CD4-positive, alpha-beta T cell treated with Interleukin-2 at 100 ng/mL for 4 hours (primary cell): Measurements from ENCODE around the gene INPP5D.
"Not testable (repeated sequence)": the region's sequence is repeated elsewhere in the genome, so short reads cannot be mapped to it uniquely, and the experiment has no call there.

ENCODE experiments used
- DNase-seq: peaks from one replicate; pipeline ENCODE4 v3.0.0-alpha.2; 2020; ENCODE audit warnings: low spot score

INPP5D gene

GRCh38 chr2:233053928-233054784 lies 6.0 kb upstream of the INPP5D start:
- peak; percentile 64 for DNase-seq

DNA sequence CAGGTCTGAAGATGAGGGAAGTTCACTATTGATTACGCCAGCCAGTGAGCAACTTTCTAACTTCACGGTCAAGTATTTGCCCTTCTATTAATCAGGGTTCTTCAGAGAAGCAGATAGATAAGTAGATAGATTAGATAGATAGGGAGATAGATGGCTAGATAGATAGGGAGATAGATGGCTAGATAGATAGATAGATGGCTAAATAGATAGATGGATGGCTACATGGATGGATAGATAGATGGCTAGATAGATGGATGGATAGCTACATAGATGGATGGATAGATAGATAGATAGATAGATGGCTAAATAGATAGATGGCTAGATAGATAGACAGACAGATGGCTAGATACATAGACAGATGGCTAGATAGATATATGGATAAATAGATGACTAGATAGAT lies 4.8 kb upstream of the INPP5D start:
- DNase-seq: no peak

GRCh38 chr2:233056961-233057605 lies 3.1 kb upstream of the INPP5D start:
- no peak for DNase-seq

DNA sequence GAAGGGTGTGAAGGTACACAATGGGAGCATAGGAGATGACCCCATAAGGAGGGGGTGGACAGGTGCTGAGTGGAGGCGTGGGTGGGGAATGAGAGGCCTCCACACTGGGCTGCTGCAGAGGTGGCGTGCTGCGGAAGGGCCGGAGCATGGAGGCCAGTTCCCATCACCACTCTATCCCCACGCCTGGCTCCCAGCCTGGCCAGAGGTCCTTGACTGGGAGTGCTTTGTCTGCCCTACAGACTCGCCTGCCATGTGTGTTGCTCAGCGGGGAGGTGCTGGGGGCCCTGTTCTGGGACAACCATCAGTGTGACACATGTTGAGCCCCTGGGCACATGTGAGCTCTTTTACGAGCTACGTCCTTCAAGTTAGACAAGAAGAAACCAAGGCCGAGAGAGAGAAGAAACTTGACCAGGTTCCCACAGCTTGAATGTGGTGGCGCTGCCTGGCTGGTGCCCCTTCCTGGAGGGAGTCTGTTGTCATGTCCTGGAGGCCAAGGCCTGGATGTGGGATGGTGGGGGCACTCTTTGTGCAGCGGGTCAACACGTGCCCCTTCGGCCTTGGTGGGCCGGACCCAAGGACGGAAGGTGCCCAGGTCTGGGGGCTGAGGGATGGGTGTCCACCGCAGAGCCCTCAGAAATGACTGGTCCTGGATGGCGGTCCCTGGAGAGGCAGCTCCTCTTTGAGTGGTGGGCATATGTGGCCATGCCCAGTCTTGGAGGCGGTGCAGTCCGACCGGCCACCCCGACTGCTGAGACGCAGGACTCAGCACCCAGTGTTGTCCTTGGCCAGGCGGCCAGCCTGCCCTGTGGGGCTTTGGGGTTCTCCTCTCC lies 1.2 kb upstream of the INPP5D start:
- DNase-seq: no peak

DNA sequence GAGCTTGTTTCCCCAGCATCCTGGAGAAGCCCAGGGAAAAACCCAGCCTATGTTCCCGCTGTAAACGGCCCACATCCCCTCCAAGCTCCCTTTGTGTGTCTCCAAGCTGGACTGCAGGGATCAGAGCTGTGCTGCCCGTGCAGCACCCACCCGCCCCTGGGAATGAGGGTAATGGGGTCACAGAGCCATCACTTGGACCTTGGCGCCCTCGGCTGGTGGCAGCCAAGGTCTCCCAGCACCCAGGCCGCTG lies 670 bp upstream of the INPP5D start:
- DNase-seq: no peak

DNA sequence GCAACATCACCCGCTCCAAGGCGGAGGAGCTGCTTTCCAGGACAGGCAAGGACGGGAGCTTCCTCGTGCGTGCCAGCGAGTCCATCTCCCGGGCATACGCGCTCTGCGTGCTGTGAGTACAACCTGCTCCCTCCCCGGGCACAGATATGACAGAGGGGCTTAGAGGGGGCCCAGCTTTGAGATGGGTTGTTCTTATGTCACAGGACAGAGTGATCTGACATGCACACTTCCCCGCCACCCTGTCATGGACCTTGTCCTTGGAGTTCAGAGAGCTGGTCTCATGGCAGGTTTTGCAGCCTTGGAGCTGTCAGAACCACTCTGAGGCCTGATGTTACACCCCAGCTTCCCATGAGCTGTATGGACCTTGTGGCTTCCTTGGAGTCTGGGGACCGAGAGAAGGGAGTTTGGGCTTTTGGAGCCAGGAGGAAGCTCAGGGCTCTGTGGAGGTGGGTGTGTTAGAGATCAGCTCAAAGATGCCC lies 398 bp downstream of the INPP5D start:
- DNase-seq: no peak

- no peak for DNase-seq
Observed at GRCh38 chr2:233060980-233061590, 943 bp downstream of the INPP5D start.

- DNase-seq: peak; percentile 73
Observed at GRCh38 chr2:233061591-233062450, 1.7 kb downstream of the INPP5D start.

DNA sequence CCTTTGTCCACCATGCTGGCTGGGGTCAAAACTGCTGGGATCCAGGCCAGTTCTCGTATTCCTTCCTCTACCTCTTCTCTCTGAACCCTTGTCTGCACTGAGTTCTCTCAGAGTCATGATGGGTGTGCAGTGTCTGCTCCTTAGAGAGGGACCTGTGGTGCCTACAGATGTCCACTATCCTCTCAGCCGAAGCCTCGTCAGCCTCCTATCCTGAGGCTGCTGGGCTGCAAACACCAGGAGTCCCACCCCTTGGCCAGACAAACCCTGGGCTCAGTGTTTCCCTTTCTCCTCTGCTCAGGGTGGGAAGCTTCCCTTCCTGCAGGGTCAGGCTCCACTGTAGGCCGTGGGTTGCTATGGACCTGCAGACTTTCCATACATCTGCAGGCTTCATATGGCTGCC lies 2.3 kb downstream of the INPP5D start:
- DNase-seq: no peak

DNA sequence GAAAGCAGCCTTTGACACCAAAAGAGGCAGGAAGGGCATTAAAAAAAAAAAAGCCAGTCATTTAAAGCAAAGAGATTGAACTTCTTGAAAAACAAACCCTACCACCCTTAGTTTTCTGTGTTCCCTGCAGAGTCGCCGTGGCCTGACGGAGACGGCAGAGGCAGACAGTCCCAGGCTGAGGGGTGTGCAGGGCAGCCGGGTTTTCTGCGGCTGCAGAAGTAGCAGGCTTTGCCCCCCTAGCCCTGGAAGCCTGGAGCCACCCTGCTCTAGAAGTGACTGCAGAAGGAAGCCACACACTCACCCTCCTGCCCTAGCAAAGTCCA lies 2.8 kb downstream of the INPP5D start:
- no peak for DNase-seq

DNA sequence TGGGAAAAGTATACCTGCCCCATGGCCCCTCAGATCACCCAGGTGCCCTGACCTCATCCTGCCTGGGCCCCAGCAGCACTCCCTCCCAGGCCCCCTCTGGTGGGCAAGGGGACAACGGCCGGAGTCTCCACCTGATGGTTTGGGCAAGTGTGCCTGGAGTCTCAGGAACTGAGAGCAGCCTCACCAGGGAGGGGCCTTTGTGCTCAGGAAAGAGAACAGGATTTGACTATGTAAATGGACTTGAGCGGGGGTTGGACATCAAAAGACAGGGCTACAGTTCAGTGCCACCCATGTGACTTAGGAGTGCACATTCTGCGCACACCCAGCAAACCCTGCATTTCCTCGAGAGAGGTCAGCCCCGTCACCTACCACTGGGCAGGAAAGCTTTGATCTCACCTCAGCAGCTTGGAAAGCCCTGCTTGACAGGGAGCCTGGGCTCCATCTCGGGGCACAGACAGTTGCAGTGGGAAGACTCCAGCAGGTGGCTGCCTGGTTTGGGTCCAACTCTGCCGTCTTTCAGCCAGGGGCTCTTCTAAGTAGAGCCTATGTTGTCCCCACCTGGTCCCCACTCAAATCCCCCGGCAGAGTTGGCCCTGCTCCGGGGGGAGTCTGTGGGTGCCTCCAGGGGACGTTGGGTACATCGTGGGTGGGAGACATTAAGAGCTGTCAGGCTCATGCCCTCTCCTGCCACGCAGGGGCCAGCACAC lies 3.3 kb downstream of the INPP5D start:
- no peak for DNase-seq

GRCh38 chr2:233063976-233064411 lies 3.9 kb downstream of the INPP5D start:
- no peak for DNase-seq

GRCh38 chr2:233064530-233065199 lies 4.5 kb downstream of the INPP5D start:
- no peak for DNase-seq

DNA sequence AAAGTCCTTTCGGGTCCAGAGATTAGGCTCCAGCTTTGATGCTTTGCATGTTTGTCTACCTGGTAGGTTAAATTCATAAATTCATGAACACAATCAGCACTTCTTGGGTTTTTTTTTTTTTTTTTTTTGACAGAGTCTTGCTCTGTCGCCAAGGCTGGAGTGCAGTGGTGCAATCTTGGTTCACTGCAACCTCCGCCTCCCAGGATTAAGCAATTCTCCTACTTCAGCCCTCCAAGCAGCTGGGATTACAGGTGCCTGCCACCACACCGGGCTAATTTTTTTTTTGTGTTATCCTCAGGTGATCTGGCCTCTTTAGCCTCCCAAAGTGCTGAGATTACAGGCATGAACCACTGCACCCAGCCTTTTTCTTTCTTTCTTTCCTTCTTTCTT lies 5.1 kb downstream of the INPP5D start:
- not testable (repeated sequence) for DNase-seq

GRCh38 chr2:233065954-233066470 lies 5.9 kb downstream of the INPP5D start:
- no peak for DNase-seq

DNA sequence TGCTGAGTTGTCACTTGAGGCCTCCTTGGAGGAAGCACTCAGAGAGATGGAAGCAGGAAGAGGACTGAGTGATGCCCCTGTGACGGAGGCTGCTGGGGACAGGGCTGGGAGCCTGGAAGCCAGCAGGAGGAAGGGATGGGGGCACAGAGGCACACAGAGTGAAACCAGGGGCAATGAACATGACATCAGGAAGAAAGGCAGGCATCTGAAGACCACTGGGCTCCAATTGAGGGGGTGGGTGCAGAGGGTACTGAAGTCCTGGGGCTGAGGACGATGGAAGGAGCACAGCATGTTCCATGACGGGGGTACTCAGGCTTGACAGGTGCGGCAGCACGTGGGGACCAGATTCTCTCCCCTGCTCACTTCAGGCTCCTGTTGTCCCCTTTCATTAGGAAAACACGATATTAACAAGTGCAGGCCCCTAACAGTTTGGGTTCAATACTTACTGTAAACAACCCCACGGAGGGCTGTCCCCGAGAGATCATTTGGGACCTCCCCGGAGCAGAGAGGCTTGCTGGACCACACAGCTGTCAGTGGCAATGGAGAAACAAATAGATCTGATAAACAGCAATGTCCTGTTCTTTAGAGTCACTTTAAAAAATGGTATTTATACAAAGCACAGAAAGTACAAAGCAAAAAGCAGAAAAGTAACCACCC lies 8.7 kb downstream of the INPP5D start:
- no peak for DNase-seq

- no peak for DNase-seq
Observed at GRCh38 chr2:233072838-233073237, 12.7 kb downstream of the INPP5D start.

DNA sequence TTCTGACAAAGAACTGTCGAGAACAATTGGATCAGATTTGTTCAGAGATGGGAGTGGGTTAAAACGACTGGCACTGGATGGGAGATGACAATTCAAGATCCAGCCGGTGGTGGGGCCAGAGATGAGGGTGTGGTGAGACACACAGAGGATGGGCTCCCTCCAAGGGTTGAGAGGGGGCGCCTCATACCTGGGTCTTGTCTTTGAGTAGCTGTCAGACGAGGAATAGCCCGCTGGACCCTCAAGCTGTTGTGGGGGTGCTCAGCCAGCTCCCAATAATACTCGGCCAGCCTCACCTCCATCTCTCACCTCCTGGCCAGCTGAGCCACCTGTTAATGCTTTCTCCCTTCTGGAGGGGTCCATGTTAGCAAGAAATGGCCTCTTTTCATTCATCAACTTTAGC lies 14.0 kb downstream of the INPP5D start:
- no peak for DNase-seq

DNA sequence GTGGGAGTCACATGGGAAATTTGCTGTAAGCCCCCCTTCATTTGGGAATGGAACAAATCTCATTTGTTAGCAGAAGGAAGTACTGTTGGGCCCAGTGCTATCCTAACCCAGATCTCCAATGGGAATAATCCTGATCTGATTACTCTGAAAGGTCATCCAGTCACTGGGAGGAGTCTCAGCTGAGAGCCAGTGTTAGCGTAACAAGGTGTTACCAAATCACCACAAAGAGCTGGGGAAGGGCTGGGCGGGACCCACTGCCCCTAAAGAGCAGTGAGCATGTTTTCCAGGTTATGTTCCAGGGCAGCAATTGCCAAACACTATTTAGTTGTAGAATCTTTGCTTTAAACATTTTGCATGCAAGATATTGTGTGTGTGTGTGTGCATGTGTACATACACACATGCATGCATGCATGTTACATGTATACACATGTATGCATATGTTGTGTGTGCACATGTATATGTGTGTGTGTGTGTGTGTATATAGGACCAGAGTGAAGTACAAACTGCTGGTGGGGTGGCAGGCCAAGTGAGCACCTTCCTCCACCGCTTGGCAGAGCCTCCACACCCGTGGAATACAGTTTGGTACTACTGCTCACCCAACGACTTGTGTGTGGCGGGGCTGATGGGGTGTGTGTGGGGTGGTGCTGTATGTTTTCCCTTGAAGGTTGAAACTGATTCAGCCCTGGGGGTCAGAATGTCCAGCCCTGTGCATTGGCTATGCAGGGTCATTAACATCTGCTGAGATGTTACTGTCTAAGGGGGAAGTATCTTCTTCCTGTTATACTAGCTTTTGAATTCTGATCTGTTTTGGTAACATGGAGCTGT lies 15.2 kb downstream of the INPP5D start:
- no peak for DNase-seq
